GM19023 (cell line): Measurements from ENCODE around the gene GPX4.
"Not testable (repeated sequence)": the region's sequence is repeated elsewhere in the genome, so short reads cannot be mapped to it uniquely, and the experiment has no call there.

Experiments used
- ATAC-seq: cut with Tn5 transposase; IDR thresholded peaks from one replicate; pipeline ENCODE4 v1.9.1; 2021; ENCODE audit warnings: mild to moderate bottlenecking, moderate library complexity; ENCODE audit not compliant: unreplicated experiment

The GPX4 gene

DNA sequence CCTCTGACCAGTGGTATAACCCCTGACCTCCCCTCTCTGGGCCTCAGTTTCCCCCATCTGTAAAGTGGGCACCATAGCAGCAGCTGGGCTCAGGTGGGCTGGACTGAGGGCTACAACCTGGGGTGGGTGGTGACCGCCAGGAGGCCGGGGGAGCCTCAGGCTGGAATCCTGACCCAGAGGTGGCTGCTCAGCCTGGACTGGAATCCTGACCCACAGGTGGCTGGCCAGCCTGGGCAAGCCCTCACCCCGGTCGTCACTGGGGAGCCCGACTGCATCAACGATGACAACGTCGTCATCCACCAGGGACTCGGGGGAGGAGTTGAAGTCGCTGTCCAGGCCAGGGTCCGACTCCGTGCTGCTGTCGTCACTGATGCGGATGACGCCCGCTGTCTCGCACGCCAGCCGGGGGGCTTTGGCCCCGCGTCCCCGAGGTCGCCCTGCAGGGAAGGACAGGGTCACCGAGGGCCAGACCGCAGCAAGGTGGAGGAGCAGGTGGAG lies 10.2 kb downstream of the GPX4 start:
- ATAC-seq = no peak

DNA sequence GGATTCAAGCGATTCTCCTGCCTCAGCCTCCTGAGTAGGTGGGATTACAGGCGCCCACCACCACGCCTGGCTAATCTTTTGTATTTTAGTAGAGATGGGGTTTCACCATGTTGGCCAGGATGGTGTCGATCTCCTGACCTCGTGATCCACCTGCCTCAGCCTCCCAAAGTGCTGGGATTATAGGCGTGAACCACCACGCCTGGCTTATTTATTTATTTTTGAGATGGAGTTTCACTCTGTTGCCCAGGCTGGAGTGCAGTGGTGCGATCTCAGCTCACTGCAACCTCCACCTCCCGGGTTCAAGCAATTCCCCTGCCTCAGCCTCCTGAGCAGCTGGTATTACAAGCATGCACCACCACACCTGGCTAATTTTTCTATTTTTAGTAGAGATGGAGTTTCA lies 10.9 kb downstream of the GPX4 start:
- not testable (repeated sequence) for ATAC-seq

DNA sequence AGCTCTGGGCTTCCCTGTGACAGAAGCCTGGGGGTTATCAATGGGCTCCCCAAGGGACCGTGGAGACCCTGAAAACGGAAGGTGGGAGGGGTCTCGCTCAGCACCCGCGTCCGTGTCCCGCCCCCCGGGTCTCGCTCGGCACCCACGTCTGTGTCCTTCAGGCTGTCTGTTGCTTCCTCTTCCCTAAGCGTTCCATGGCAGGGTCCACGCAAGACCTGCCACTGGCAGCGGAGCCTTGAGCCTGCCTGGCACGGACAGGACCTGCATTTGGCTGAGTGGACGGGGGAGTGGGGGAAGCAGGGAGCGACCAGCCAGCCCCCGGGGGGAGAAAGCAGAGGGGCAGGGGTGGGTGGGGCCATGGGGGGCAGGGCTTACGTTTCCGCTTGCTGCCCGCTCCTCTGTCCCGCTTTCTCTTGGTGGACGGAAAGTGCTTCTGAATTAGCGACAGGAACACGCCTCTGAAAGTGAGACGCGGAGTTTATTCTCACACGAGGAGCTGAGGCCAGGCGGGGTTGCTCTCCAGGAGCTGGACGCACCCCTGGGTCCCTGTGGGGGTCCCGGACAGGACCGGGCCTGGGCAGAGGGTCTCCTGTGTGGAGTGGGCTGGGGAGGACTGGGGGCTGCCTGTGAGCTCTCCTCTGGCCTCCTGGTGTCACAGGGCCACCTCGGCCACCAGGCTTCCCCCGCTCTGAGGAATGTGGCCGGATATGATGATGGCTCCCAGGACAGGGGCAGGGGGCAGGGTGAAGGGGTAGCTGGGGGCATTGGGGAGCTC lies 12.0 kb downstream of the GPX4 start:
- ATAC-seq = no peak

DNA sequence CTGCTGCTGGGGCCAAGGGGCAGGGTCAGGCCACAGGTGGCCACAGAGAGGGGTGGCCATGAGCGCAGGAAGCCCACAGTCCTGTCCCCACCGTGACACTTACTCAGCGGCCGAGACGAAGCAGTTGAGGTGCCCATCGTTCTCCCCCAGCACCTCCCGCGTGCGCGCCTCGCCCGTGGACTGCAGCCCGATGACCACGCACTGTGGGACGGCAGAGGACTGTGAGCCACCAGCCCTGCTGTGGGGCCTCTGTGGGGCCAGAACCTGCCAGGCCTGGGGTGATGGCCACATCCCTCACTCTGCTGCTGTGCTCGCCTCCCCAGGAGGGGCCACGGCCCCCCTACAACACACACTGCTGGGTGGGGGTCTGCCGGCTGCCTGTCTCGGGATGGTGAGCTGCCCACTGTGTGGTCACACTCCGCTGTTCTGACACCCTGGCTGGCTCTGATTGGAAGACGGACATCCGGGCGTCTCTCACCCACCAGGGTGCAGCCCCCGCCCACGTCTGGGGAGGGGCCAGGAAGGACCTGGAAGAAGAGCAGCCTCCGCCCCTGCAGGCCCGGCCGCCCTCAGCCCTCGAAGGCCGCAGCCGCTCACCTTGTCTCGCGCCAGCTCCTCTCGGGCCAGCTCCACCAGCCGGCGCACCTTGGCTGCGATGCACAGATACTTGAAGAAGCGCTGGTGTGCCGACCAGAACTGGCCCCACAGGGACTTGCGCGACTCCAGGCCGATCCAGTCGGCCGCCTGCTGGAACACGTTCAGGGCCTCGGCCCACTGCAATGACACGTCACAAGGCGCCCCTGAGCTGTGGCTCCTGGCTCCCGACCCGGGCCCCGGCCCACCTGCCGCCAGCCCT lies 13.2 kb downstream of the GPX4 start:
- no peak for ATAC-seq

DNA sequence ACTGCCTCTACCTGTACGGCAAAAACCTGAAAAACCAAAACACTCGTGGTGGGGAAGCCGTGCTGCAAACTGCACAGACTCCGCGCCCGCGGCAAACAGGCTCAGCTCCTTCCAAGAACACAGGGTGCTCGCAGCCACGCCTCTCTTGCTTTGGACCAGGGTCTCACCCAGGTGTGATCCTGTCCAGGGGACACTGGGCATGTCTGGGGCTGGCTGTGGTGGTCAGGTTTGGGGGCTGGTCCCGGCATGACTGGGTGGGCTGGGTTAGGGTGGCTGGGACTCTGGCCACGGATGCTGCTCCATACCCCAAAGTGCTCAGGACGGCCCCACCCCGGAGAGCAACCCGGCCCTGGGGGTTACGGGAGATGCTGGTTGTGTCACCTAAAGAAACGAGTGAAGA lies 13.9 kb downstream of the GPX4 start:
- ATAC-seq = no peak

DNA sequence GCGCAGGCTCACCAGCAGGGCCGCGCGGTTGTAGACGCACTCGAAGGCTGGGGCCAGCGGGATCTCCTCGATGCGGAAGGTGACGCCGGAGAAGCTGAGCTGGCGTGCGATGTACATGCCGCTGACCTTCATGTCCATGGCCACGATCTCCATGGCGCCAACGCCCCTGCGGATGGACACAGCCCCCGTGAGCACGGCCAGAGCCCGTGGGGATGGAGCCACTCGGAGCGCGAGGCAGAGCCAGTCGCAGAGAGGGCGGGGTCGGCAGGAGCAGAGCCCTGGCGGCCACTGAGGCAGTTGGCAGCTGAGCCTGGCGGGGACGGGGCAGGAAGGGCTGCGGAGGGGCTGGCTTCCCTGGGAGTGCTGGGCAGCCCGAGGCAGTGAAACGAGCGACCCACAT lies 15.2 kb downstream of the GPX4 start:
- ATAC-seq = no peak

DNA sequence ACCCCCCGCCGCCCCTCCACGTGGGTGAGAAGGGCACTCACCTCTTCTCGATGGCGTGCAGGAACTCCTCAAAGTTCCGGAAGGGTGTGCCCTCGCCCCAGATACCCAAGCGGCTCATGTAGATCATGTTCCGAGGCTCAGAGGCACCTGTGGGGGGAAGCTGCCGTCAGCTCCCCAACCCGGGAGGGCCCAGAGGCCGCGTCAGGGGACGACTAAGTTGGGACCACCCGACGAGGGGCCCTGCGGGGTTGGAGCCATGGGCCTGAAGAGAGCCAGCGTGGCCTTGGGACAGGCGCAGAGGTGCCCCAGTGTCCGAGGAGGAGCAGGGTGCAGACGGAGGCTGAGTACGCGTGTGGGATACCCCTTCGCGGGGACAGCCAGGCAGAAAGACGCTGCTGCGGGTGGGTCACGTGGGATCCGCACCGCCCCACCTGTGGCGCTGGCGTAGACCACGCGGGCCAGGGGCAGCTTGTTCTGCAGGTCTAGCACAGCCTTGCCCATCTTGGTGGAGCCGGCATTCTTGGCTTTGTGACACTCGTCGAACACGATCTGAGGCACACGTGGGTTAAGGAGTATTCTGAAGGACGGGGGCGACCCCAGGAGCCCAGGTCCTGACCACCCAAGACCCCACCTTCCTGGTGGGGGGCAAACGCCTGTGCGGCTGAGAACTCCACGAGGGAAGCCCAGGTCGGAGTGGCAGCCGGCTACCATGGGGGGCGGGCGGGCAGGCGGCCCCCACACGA lies 15.9 kb downstream of the GPX4 start:
- no peak for ATAC-seq

DNA sequence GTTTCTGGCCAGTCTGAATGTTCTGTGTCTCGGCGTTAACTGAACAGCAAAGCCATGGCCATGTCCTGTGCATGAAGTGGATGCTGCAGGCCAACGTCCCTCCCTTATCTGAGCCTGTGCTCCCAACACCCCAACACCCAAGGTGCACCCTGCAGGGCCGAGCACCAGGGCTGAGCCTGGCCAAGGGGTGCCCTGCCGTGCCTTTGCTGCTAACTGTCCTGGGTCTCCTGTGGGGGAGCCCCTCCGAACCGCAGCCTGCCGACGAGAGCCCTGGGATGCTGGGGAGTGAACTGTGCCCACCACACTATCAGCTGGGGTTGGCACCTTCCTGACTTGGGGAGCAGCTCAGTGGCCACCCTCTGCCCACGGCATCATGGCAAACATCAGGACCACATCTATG lies 17.6 kb downstream of the GPX4 start:
- no peak for ATAC-seq

DNA sequence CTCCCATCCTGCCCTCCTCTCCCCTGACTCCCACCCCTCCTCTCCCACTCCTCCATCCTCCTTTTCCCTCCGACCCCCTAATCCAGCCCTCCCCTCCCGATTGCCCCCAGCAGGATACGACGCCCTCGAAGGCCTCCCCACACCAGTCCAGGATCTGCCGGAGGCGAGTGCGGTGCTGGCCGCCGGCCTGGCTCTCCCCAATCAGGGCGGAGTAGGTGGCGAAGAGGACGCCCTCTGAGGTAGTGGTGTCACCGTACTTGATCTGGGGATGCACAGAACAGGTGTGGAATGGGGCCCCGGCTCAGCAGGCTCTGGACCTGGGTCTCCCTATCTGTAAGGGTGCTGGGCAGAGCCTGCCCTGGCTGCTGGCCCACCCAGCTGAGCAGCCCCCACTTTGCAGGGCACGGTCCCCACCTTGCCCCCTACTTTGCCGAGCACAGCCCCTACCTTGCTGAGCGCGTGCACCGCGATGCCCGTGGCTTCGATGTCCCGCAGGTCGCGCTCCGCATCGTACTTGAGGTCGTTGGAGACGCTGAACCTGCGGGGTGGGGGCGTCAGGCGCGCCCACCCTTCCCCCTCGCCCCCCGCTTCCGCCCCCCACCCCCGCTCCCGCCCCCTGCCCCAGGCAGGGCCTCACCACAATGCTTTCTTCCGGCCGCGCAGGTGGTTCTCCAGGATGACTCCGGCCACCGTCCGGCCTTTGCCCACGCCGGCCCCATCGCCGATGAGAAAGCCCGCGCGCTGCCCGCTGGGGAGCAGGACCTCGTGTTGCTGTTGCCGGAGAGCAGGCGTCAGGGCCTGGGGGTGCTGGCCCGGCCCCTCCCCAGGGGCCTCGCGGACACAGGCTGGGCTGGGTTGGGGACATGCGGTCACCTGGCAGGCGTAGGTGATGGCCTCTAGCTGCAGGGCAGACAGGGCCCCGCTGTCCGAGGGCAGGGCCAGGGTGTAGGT lies 18.5 kb downstream of the GPX4 start:
- no peak for ATAC-seq

DNA sequence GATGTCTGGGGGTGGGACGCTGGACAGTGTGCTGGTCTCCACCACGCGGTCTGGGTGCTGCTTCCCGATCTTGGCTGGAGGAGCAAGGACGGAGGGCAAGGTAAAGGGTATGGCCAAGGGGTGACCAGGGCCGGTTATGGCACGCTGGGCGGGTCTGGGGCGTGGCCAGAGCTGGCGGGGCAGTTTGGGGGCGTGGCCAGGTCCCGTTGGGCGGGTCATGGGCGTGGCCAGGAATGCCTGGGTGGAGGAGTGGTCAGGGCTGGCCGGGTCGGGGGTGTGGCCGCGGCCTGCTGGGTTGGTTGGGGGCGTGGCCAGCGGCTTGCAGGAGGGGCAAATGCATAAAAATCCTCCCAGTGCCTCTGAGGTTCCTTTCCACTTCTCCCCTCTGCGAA lies 19.2 kb downstream of the GPX4 start:
- no peak for ATAC-seq

DNA sequence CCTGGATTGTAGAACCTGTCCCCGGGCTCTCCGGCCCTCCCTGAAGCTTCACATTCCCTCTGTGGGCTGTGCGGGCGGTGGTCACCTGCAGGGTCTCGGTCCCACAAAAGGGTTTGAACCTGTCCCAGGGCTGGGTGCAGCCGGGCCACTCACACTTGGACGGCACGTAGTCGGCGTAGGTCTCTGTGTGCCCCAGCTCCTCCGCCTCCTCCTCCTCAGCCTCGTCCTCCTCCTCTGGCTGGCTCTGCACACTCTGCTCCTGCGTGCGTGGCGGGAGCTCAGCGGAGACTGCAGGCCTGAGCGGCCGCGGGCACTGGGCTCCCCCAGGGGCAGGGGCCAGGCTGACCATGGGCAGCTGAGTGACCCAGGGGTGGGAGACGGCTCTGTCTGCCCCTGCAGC lies 19.6 kb downstream of the GPX4 start:
- no peak for ATAC-seq

DNA sequence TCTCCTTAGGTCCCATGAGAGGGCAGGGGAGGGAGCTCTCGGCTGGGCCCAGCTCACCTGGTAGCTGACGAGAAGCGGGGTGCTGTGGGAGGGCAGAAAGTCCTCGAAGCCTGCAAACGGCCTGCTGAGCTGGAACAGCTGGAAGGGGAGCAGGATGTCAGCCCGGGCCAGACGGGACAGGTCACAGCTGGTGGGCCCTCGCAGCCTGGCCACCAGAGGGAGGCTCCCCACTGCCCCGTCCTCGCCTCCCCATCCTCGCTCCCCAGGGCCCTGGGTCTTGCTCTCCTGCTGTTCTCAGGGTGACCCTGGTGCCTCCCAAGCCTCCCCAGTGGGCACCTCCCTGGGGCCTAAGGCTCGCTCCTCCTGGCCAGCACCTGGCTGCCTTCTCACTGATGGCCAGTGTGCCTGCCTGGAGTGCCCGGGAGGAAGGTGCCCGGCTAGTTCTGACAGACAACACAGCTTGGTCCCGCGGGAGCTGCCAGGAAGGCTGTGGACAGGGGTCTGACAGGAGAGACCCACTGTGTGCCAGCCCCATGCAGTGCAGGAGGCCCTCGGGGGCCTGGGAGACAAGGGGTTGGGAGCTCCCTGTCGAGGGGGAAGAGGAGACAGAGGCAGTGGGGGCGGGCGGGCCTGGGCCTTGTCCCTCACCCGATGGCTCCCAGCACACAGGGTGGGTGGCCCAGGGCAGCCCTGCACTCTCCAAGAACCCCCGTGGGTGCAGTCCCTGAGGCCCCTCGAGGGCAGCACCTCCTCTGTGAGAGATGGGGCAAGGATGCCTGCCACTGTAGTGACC lies 20.3 kb downstream of the GPX4 start:
- no peak for ATAC-seq

DNA sequence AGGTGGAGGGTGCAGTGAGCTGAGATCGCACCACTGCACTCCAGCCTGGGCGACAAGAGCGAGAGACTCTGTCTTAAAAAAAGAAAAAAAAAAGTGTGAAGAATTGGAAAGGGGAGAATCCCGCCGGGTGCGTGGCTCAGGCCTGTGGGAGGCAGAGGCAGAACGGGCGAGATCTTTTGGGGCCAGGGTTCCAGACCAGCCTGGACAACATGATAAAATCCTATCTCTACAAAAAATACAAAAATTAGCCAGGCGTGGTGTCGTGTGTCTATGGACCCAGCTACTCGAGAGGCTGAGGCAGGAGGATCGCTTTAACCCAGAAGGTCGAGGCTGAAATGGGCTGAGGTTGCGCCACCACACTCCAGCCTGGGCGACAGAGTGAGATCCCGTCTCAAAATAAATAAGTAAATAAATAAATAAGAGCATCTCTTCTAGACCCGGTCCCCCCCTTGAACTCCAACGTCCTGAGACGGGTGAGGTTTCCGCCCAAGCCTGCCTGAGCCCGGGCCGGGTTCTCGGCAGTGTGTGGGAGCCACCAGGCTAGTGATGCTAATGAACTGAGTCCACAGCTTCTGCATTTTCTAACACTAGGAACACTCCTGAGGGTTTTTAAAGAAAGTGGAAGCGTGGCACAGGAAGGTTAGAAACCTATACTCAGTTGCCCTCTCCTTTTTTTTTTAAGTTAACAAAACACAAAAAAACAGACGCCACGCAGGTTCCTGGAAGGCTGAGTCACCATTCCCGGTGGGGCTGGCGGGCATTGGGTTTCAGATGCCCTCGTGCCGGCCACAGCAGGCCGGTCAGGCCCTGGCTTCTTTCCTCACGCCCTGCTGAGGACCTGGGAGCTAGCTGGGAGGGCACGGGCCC lies 22.0 kb downstream of the GPX4 start:
- ATAC-seq = no peak

DNA sequence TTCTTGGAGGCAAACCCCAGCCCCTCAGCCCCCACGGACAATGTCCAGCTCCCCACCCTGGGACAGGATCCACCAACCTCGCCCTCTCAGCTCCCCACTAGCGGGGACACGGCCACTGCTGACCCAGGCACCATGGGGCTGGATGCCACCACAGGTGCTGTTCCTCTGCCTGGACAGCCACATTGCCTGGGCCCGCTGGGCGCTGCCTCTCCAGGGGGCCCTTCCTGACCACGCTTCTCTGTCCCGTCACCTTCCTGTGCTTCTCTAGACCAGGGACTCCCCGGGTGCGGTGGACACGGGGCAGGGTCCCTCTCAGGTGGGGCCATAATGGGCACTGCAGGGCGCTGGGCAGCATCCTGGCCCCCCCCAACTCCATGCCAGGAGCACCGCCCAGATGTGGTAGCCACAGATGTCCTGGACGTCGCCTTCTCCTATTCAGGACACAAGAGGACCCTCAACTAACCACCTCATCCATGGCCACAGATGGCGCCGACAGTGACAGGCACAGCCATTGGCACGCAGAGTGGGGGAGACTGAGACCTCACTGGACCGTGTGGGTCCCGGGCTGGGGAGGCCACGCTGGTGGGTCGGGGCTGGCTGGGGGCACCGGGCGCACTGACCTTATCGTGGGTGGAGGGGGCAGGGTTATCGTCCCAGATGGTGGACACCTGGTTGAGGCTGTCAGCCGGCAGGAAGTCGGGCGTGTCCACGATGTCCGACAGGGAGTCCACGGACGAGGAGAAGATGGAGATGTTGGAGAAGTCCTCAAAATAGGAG lies 23.4 kb downstream of the GPX4 start:
- no peak for ATAC-seq

DNA sequence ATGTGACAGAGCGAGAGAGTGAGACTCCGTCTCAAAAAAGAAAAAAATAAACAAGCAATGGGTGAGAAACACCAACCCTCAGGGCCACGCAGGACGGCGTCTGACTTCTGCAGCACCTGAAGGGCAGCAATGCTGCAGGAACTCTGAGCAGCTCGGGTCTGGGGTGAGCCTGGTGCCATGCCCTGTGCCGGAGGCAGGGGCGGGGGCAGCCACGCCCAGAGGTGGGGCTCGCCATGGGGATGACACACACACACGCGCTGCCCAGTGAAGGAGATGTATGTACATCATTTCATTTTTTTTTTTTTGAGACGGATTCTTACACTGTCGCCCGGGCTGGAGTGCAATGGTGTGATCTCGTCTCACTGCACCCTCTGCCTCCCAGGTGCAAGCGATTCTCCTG lies 24.3 kb downstream of the GPX4 start:
- ATAC-seq = no peak

DNA sequence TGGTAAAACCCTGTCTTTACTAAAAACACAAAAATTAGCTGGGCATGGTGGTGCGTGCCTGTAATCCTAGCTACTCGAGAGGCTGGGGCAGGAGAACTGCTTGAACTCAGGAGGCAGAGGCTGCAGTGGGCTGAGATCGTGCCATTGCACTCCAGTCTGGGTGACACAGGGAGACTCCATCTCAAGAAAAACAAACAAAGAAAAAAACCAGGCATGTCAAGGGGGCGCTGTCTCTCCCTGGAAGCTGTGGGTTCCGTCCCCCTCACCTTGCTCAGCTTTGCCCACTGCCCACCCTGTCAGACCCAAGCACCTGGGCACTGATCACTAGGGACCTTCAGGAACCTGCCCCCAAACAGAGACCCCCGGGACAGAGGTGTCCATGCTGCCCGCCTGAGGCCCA lies 25.3 kb downstream of the GPX4 start:
- ATAC-seq = not testable (repeated sequence)

DNA sequence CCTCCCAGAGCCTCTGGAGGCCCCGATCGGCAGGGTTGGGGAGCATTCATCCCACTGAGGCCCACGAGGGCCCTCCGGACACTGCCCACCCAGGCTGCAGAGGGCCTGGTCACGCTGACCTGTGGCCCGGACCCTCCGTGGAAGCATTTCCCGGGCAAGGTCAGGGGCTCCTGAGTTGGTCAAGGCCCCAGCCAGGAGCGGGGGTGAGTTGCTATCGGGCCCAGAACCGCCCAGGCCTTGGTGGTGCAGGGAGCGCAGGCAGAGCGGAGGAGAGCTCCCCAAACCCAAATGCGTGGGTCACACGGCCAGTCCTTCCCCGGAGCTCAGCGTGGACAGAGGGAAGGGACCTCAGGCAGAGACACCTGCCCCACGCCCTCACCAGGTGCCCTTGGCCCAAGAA lies 25.7 kb downstream of the GPX4 start:
- no peak for ATAC-seq
